A549 (cell line): ENCODE results near the gene PDE6D. TPM values are rescaled to one million over a fixed set of nuclear protein-coding genes. Genes with fewer than 3 reads are reported as not detected.

Source experiments
- ATAC-seq, 2 experiments: fragments of 200-7000 bp in 1 of 2; fragments of >200 bp in 1 of 2; cut with Nextera tagmentation in 1 of 2; cut with Tn5 transposase in 1 of 2; 3 replicates each; pipeline versions ENCODE4 v1.8.0 to v1.9.1; 2018 to 2020; ENCODE audit warnings: mild to moderate bottlenecking in 1 of 2, moderate library complexity in 1 of 2
- CTCF ChIA-PET: fragments of 300-600 bp; sonication (Branson Sonifier 250); formaldehyde crosslinking; extraction: SDS; loops from one replicate; lab custom pipeline; 2021; ENCODE audit warnings: antibody characterized with exemption, inconsistent platforms; lab: Yijun Ruan, JAX
- POLR2A ChIA-PET: fragments of 350-600 bp; formaldehyde crosslinking; extraction: SDS; loops from one replicate; lab custom pipeline; 2021; ENCODE audit warnings: antibody characterized with exemption, inconsistent platforms; lab: Yijun Ruan, JAX
- DNase-seq, 2 experiments: peaks; one replicate each; pipeline versions ENCODE4 v3.0.0 to v3.0.0-alpha.2; 2011 to 2016; ENCODE audit warnings: low read depth in 1 of 2, low spot score in 1 of 2
- FAIRE-seq: peaks from 2 replicates; lab custom pipeline; 2011; peaks lifted over from hg19 to GRCh38; lab: Jason Lieb, UNC
- H3K27ac ChIP-seq, 2 experiments: fragments of >200 bp; sonication (Bioruptor Twin); formaldehyde crosslinking; 3 replicates each; pipeline ENCODE4 v1.5.1; 2016 to 2017
- H3K4me1 ChIP-seq: fragments of >200 bp; sonication (Bioruptor Twin); formaldehyde crosslinking; 3 replicates; pipeline ENCODE4 v1.6.1; 2016
- H3K4me2 ChIP-seq: fragments of >200 bp; sonication (Bioruptor Twin); formaldehyde crosslinking; 3 replicates; pipeline ENCODE4 v1.6.1; 2016
- H3K4me3 ChIP-seq: fragments of >200 bp; sonication (Bioruptor Twin); formaldehyde crosslinking; 3 replicates; pipeline ENCODE4 v1.5.1; 2016
- H3K9me3 ChIP-seq: fragments of >200 bp; sonication (Bioruptor Twin); formaldehyde crosslinking; 3 replicates; pipeline ENCODE4 v1.6.1; 2016
- BCL3 ChIP-seq: fragments of >200 bp; sonication (Bioruptor Twin); formaldehyde crosslinking; IDR thresholded peaks from 3 replicates; pipeline ENCODE4 v1.6.1; 2016
- CBX8 ChIP-seq: fragments of 200-600 bp; sonication (generic); IDR thresholded peaks from 2 replicates; pipeline ENCODE4 v1.6.1; 2016
- ELK1 ChIP-seq: fragments of 150-350 bp; IDR thresholded peaks from 2 replicates; pipeline ENCODE4 v1.6.1; 2014; ENCODE audit warnings: low read depth, mild to moderate bottlenecking, low read length
- GATA3 ChIP-seq: IDR thresholded peaks from 2 replicates; pipeline ENCODE4 v1.6.1; 2012; ENCODE audit warnings: borderline replicate concordance
- HDAC2 ChIP-seq: fragments of 200-600 bp; sonication (generic); IDR thresholded peaks from 2 replicates; pipeline ENCODE4 v1.6.1; 2016
- HOXA7 ChIP-seq: fragments of 250-450 bp; sonication (Bioruptor Pico); IDR thresholded peaks from 2 replicates; pipeline ENCODE4 v1.5.0; 2020; ENCODE audit warnings: mild to moderate bottlenecking, moderate library complexity
- HOXB5 ChIP-seq: fragments of 250-450 bp; sonication (Bioruptor Pico); IDR thresholded peaks from 2 replicates; pipeline ENCODE4 v1.5.0; 2020; ENCODE audit warnings: mild to moderate bottlenecking, moderate library complexity
- JUNB ChIP-seq: fragments of >200 bp; sonication (Bioruptor Twin); formaldehyde crosslinking; IDR thresholded peaks from 2 replicates; pipeline ENCODE4 v1.6.1; 2016
- KDM1A ChIP-seq: fragments of 200-600 bp; sonication (generic); IDR thresholded peaks from 2 replicates; pipeline ENCODE4 v1.6.1; 2016; ENCODE audit warnings: low read depth, mild to moderate bottlenecking
- KDM5A ChIP-seq: fragments of 200-600 bp; sonication (generic); IDR thresholded peaks from 2 replicates; pipeline ENCODE4 v1.6.1; 2016; ENCODE audit warnings: antibody characterized with exemption, mild to moderate bottlenecking
- MAFK ChIP-seq: fragments of 450-650 bp; IDR thresholded peaks from 2 replicates; pipeline ENCODE4 v1.6.1; 2014; ENCODE audit not compliant: partially characterized antibody
- NFE2L2 ChIP-seq: fragments of 150-350 bp; conservative IDR thresholded peaks from 2 replicates; pipeline ENCODE4 v1.6.1; 2014; ENCODE audit warnings: low read length
- NPAS2 ChIP-seq: fragments of 250-450 bp; sonication (Bioruptor Pico); IDR thresholded peaks from 2 replicates; pipeline ENCODE4 v1.8.0; 2022; ENCODE audit warnings: mild to moderate bottlenecking, moderate library complexity, borderline replicate concordance
- NR3C1 ChIP-seq: fragments of >200 bp; sonication (Bioruptor Twin); formaldehyde crosslinking; IDR thresholded peaks from 3 replicates; pipeline ENCODE4 v1.6.1; 2017
- RFX5 ChIP-seq: fragments of 450-650 bp; IDR thresholded peaks from 2 replicates; pipeline ENCODE4 v1.7.1; 2014; ENCODE audit warnings: antibody characterized with exemption, mild to moderate bottlenecking, moderate library complexity
- RNF2 ChIP-seq: fragments of 200-600 bp; sonication (generic); IDR thresholded peaks from 2 replicates; pipeline ENCODE4 v1.6.1; 2016; ENCODE audit warnings: low read depth, mild to moderate bottlenecking, antibody characterized with exemption, moderate library complexity, borderline replicate concordance
- SMC3 ChIP-seq: fragments of >200 bp; sonication (Bioruptor Twin); formaldehyde crosslinking; IDR thresholded peaks from 3 replicates; pipeline ENCODE4 v1.6.1; 2018; ENCODE audit warnings: inconsistent platforms
- ZC3H11A ChIP-seq: fragments of 450-650 bp; IDR thresholded peaks from 2 replicates; pipeline ENCODE4 v1.6.1; 2014; ENCODE audit warnings: antibody characterized with exemption, mild to moderate bottlenecking
- ZNF302 ChIP-seq: fragments of 250-450 bp; sonication (Bioruptor Pico); IDR thresholded peaks from 2 replicates; pipeline ENCODE4 v1.9.0; 2021; ENCODE audit warnings: inconsistent platforms, mild to moderate bottlenecking, moderate library complexity
- WGBS: methylation state at CpG from one replicate; pipeline ENCODE4 v1.1.6; 2017; ENCODE audit errors: missing lambda C conversion rate; 5-methylcytosine and 5-hydroxymethylcytosine counted together
- polyA plus RNA-seq, 4 experiments: library from polyadenylated mRNA; depleted of rRNA in 3 of 4; stranded (reverse); fragments of >200 nt; fragmentation: RNase III in 1 of 4; extraction: RNeasy Plus Mini Kit Qiagen cat#74134 plus additional on column Dnase treatment in 1 of 4; gene quantifications; 2 replicates in 3 of 4; 3 replicates in 1 of 4; pipeline ENCODE4 v1.2.3, GENCODE V29; 2011 to 2017
- TF ChIP-seq, protein P1 (sequence below): fragments of 200-600 bp; sonication (generic); IDR thresholded peaks from 2 replicates; pipeline ENCODE4 v1.6.1; 2016; ENCODE audit warnings: antibody characterized with exemption, mild to moderate bottlenecking, moderate library complexity
- TF ChIP-seq, protein P2 (sequence below): fragments of >200 bp; sonication (Bioruptor Twin); formaldehyde crosslinking; IDR thresholded peaks from 2 replicates; pipeline ENCODE4 v1.6.1; 2016
- TF ChIP-seq, protein P3 (sequence below): fragments of 250-450 bp; sonication (Bioruptor Pico); IDR thresholded peaks from 2 replicates; pipeline ENCODE4 v1.5.0; 2020; ENCODE audit warnings: low read depth, mild to moderate bottlenecking, moderate library complexity
- TF ChIP-seq, protein P4 (sequence below): fragments of 250-450 bp; sonication (Bioruptor Pico); IDR thresholded peaks from 2 replicates; pipeline ENCODE4 v1.5.0; 2021; ENCODE audit warnings: mild to moderate bottlenecking, moderate library complexity, borderline replicate concordance

Gene PDE6D
- polyA plus RNA-seq, 2 of the 4 experiments (the other 2 are of a cell fraction) = 27.3 to 51.3 TPM

DNA sequence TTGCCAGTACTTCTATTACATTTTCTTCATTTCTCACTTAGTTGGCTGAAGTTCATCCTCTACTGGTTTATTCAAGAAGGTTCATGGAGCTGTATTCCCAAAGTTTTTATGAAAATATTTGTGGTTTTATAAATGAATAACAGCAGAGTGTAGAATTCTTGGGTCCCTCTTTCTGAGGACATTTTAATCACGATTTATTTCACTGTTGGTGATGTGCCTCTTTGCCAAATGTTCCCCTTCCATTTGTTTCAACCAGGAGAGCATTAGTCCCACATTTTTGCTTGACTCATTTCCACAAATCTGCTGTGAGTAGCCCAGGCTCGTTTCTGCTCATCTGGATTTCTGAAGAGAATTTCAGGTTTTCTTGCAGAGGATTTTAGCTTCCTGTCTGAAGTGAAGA lies 25.9 kb upstream of the PDE6D start (continued):
- TF ChIP-seq BCL3 (no peak), KDM5A (no peak), ELK1 (no peak), RFX5 (no peak), GATA3 (no peak), NR3C1 (no peak), SMC3 (no peak), ZC3H11A (no peak)
- TF ChIP-seq, protein P1, sequence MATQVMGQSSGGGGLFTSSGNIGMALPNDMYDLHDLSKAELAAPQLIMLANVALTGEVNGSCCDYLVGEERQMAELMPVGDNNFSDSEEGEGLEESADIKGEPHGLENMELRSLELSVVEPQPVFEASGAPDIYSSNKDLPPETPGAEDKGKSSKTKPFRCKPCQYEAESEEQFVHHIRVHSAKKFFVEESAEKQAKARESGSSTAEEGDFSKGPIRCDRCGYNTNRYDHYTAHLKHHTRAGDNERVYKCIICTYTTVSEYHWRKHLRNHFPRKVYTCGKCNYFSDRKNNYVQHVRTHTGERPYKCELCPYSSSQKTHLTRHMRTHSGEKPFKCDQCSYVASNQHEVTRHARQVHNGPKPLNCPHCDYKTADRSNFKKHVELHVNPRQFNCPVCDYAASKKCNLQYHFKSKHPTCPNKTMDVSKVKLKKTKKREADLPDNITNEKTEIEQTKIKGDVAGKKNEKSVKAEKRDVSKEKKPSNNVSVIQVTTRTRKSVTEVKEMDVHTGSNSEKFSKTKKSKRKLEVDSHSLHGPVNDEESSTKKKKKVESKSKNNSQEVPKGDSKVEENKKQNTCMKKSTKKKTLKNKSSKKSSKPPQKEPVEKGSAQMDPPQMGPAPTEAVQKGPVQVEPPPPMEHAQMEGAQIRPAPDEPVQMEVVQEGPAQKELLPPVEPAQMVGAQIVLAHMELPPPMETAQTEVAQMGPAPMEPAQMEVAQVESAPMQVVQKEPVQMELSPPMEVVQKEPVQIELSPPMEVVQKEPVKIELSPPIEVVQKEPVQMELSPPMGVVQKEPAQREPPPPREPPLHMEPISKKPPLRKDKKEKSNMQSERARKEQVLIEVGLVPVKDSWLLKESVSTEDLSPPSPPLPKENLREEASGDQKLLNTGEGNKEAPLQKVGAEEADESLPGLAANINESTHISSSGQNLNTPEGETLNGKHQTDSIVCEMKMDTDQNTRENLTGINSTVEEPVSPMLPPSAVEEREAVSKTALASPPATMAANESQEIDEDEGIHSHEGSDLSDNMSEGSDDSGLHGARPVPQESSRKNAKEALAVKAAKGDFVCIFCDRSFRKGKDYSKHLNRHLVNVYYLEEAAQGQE = no peak

GRCh38 chr2:231803501-231804138 lies 22.5 kb upstream of the PDE6D start:
- Histone ChIP-seq H3K9me3 (no peaks in the 10 kb centered on the region), H3K4me3 (no peak overlapping the region), H3K27ac (no peak overlapping the region), H3K4me1 (no peaks in the 10 kb centered on the region), H3K4me2 (no peak overlapping the region)
- ChIA-PET CTCF (no interaction called here), POLR2A (no interaction called here)
- DNase-seq = no peak
- no peak for ATAC-seq
- WGBS = 92% methylated on average over 9 of the region's 9 CpGs
- no peak for FAIRE-seq
- TF ChIP-seq, protein P2, sequence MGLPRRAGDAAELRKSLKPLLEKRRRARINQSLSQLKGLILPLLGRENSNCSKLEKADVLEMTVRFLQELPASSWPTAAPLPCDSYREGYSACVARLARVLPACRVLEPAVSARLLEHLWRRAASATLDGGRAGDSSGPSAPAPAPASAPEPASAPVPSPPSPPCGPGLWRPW = no peak
- no peak for TF ChIP-seq CBX8
- TF ChIP-seq RNF2 = no peak
- TF ChIP-seq HDAC2 = no peak
- TF ChIP-seq, protein P3, sequence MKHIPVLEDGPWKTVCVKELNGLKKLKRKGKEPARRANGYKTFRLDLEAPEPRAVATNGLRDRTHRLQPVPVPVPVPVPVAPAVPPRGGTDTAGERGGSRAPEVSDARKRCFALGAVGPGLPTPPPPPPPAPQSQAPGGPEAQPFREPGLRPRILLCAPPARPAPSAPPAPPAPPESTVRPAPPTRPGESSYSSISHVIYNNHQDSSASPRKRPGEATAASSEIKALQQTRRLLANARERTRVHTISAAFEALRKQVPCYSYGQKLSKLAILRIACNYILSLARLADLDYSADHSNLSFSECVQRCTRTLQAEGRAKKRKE (CRISPR knock-in tag) = no peak
- TF ChIP-seq ZNF302 (CRISPR knock-in tag) = no peak
- TF ChIP-seq GATA3 = no peak
- TF ChIP-seq HOXB5 = no peak
- no peak for TF ChIP-seq KDM1A
- TF ChIP-seq JUNB = no peak
- TF ChIP-seq, protein P4, sequence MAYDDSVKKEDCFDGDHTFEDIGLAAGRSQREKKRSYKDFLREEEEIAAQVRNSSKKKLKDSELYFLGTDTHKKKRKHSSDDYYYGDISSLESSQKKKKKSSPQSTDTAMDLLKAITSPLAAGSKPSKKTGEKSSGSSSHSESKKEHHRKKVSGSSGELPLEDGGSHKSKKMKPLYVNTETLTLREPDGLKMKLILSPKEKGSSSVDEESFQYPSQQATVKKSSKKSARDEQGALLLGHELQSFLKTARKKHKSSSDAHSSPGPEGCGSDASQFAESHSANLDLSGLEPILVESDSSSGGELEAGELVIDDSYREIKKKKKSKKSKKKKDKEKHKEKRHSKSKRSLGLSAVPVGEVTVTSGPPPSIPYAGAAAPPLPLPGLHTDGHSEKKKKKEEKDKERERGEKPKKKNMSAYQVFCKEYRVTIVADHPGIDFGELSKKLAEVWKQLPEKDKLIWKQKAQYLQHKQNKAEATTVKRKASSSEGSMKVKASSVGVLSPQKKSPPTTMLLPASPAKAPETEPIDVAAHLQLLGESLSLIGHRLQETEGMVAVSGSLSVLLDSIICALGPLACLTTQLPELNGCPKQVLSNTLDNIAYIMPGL = no peak
- no peak for TF ChIP-seq HOXA7
- no peak for TF ChIP-seq NPAS2
- no peak for TF ChIP-seq NFE2L2
- no peak for TF ChIP-seq MAFK
- TF ChIP-seq, all 56 proteins: peak for 0
